Measurements from ENCODE around the gene TPCN1.

TPCN1 gene

GRCh38 chr12:113347892-113348291 is 126.6 kb downstream of the TPCN1 start:
- DNase-seq = no peak
